ENCODE data around the gene ATP10A. TPM values are rescaled to one million over a fixed set of nuclear protein-coding genes. Genes with fewer than 3 reads are reported as not detected.

Gene ATP10A
- total RNA-seq, 2 experiments from 2014 or later = 0.06 TPM; not detected in 1

GRCh38 chr15:25740383-25741255, 122.5 kb downstream of the ATP10A start:
- Histone ChIP-seq H3K79me2 (ENCODE audit: insufficient read depth, low read depth, low read length) (no peaks in the 10 kb centered on the region), H3K4me3 (ENCODE audit: low read depth, low read length, poor library complexity, severe bottlenecking) (no peak overlapping the region), H3K9me3 (ENCODE audit: low read length) (no peaks in the 10 kb centered on the region), H3K27ac (ENCODE audit: low read depth, low read length, poor library complexity, severe bottlenecking) (no peak overlapping the region), H4K20me1 (ENCODE audit: insufficient read depth, low read length) (no peaks in the 10 kb centered on the region), H3K4me1 (ENCODE audit: insufficient read depth, low read length, poor library complexity, severe bottlenecking) (no peaks in the 10 kb centered on the region), H3K4me2 (ENCODE audit: low read length) (no peak overlapping the region), H3K9me2 (ENCODE audit: insufficient read depth, low read length) (no peaks in the 10 kb centered on the region), H2AFZ (ENCODE audit: low read length) (no peak overlapping the region), H3K36me3 (ENCODE audit: insufficient read depth, low read length) (no peaks in the 10 kb centered on the region)
- ChIA-PET CTCF (ENCODE audit: unreplicated experiment) (no interaction called here), POLR2A (no interaction called here)
- TF ChIP-seq CTCF (conservative IDR thresholded peaks at IDR 0.05; ENCODE audit: low read length) (no peak), EZH2phosphoT487 (IDR thresholded peaks at IDR 0.05; ENCODE audit: borderline replicate concordance, low read depth, low read length) (no peak)
- no TSS peak for BruUV-seq (replicated peaks)
- no peak for DNase-seq (ENCODE audit: low spot score)
- intact Hi-C loops (cut with micrococcal nuclease; ENCODE audit: unreplicated experiment) = loop anchor here (1.0 to 5.0 kb wide), 2 partner anchors 52 to 194 kb away; no protein-coding TSS in a partner anchor

GRCh38 chr15:25739687-25740121, 123.4 kb downstream of the ATP10A start:
- Histone ChIP-seq H2AFZ (ENCODE audit: low read length) (no peak overlapping the region), H4K20me1 (ENCODE audit: insufficient read depth, low read length) (no peaks in the 10 kb centered on the region), H3K27ac (ENCODE audit: low read depth, low read length, poor library complexity, severe bottlenecking) (no peak overlapping the region), H3K4me1 (ENCODE audit: insufficient read depth, low read length, poor library complexity, severe bottlenecking) (no peaks in the 10 kb centered on the region), H3K9me3 (ENCODE audit: low read length) (no peaks in the 10 kb centered on the region), H3K79me2 (ENCODE audit: insufficient read depth, low read depth, low read length) (no peaks in the 10 kb centered on the region), H3K36me3 (ENCODE audit: insufficient read depth, low read length) (no peaks in the 10 kb centered on the region), H3K4me2 (ENCODE audit: low read length) (peak overlapping the region; percentile 24), H3K9me2 (ENCODE audit: insufficient read depth, low read length) (no peaks in the 10 kb centered on the region), H3K4me3 (ENCODE audit: low read depth, low read length, poor library complexity, severe bottlenecking) (no peak overlapping the region)
- intact Hi-C loops (cut with micrococcal nuclease; ENCODE audit: unreplicated experiment) = loop anchor here (1.0 to 5.0 kb wide), 3 partner anchors 21 to 195 kb away; no protein-coding TSS in a partner anchor
- BruUV-seq (replicated peaks) = no TSS peak
- peak; percentile 72 for DNase-seq (ENCODE audit: low spot score)
- TF ChIP-seq CTCF (conservative IDR thresholded peaks at IDR 0.05; ENCODE audit: low read length) (peak; percentile 76), EZH2phosphoT487 (IDR thresholded peaks at IDR 0.05; ENCODE audit: borderline replicate concordance, low read depth, low read length) (no peak)
- ChIA-PET CTCF (ENCODE audit: unreplicated experiment) (no interaction called here), POLR2A (no interaction called here)
